Measurements from ENCODE around the gene SDC4.
A peak's percentile ranks its signal among the peaks of the same experiment; 100 is the strongest.

The SDC4 gene

GRCh38 chr20:45341939-45342854, 6.0 kb downstream of the SDC4 start:
- Histone ChIP-seq H3K9me3 (ENCODE audit: control insufficient read depth, insufficient read depth, low read length) (no peaks in the 10 kb centered on the region), H3K27me3 (ENCODE audit: control insufficient read depth, insufficient read depth, low read length) (no peaks in the 10 kb centered on the region), H3K27ac (ENCODE audit: low read depth, low read length) (peak overlapping the region; percentile 98), H3K4me1 (ENCODE audit: control insufficient read depth, insufficient read depth, low read length) (peaks cover 94% of the 10 kb centered on the region), H3K36me3 (ENCODE audit: control insufficient read depth, insufficient read depth, low read length) (0 out of 2 replicates have a peak, but pooled peaks cover 3% of the 10 kb centered on the region), H3K9ac (ENCODE audit: low read depth, low read length) (peak overlapping the region; percentile 63), H3K4me3 (ENCODE audit: low read depth, low read length) (peak overlapping the region; percentile 42)

GRCh38 chr20:45341579-45341938, 6.7 kb downstream of the SDC4 start:
- Histone ChIP-seq H3K27ac (ENCODE audit: low read depth, low read length) (peak overlapping the region; percentile 98), H3K9me3 (ENCODE audit: control insufficient read depth, insufficient read depth, low read length) (no peaks in the 10 kb centered on the region), H3K9ac (ENCODE audit: low read depth, low read length) (peak overlapping the region; percentile 63), H3K27me3 (ENCODE audit: control insufficient read depth, insufficient read depth, low read length) (no peaks in the 10 kb centered on the region), H3K36me3 (ENCODE audit: control insufficient read depth, insufficient read depth, low read length) (0 out of 2 replicates have a peak, but pooled peaks cover 3% of the 10 kb centered on the region), H3K4me3 (ENCODE audit: low read depth, low read length) (peak overlapping the region; percentile 42), H3K4me1 (ENCODE audit: control insufficient read depth, insufficient read depth, low read length) (peaks cover 90% of the 10 kb centered on the region)

- no peaks in the 10 kb centered on the region for H3K9me3 ChIP-seq (ENCODE audit: control insufficient read depth, insufficient read depth, low read length)
- H3K36me3 ChIP-seq (ENCODE audit: control insufficient read depth, insufficient read depth, low read length), result 0 out of 2 replicates have a peak, but pooled peaks cover 3% of the 10 kb centered on the region
- no peak overlapping the region for H3K9ac ChIP-seq (ENCODE audit: low read depth, low read length)
- H3K4me3 ChIP-seq (ENCODE audit: low read depth, low read length), result peak overlapping the region; percentile 32
- H3K4me1 ChIP-seq (ENCODE audit: control insufficient read depth, insufficient read depth, low read length), result peaks cover 84% of the 10 kb centered on the region
- no peaks in the 10 kb centered on the region for H3K27me3 ChIP-seq (ENCODE audit: control insufficient read depth, insufficient read depth, low read length)
- H3K27ac ChIP-seq (ENCODE audit: low read depth, low read length), result peak overlapping the region; percentile 98
These were observed 7.3 kb downstream of the SDC4 start for GRCh38 chr20:45340951-45341350.

- no peaks in the 10 kb centered on the region for H3K27me3 ChIP-seq (ENCODE audit: control insufficient read depth, insufficient read depth, low read length)
- H3K9ac ChIP-seq (ENCODE audit: low read depth, low read length), result no peak overlapping the region
- no peaks in the 10 kb centered on the region for H3K9me3 ChIP-seq (ENCODE audit: control insufficient read depth, insufficient read depth, low read length)
- H3K36me3 ChIP-seq (ENCODE audit: control insufficient read depth, insufficient read depth, low read length), result 0 out of 2 replicates have a peak, but pooled peaks cover 3% of the 10 kb centered on the region
- peak overlapping the region; percentile 98 for H3K27ac ChIP-seq (ENCODE audit: low read depth, low read length)
- peak overlapping the region; percentile 32; the same call in 1 of the 2 replicates for H3K4me3 ChIP-seq (ENCODE audit: low read depth, low read length)
- H3K4me1 ChIP-seq (ENCODE audit: control insufficient read depth, insufficient read depth, low read length), result peaks cover 78% of the 10 kb centered on the region
These were observed 7.9 kb downstream of the SDC4 start for GRCh38 chr20:45340236-45340847.

- Histone ChIP-seq H3K4me3 (ENCODE audit: low read depth, low read length) (no peak overlapping the region), H3K27ac (ENCODE audit: low read depth, low read length) (peak overlapping the region; percentile 98), H3K9me3 (ENCODE audit: control insufficient read depth, insufficient read depth, low read length) (no peaks in the 10 kb centered on the region), H3K27me3 (ENCODE audit: control insufficient read depth, insufficient read depth, low read length) (no peaks in the 10 kb centered on the region), H3K9ac (ENCODE audit: low read depth, low read length) (no peak overlapping the region), H3K4me1 (ENCODE audit: control insufficient read depth, insufficient read depth, low read length) (peaks cover 73% of the 10 kb centered on the region), H3K36me3 (ENCODE audit: control insufficient read depth, insufficient read depth, low read length) (0 out of 2 replicates have a peak, but pooled peaks cover 3% of the 10 kb centered on the region)
These were observed 8.4 kb downstream of the SDC4 start for GRCh38 chr20:45339799-45340198.

- H3K27ac ChIP-seq (ENCODE audit: low read depth, low read length), result peak overlapping the region; percentile 78
- H3K4me1 ChIP-seq (ENCODE audit: control insufficient read depth, insufficient read depth, low read length), result peaks cover 65% of the 10 kb centered on the region
- H3K27me3 ChIP-seq (ENCODE audit: control insufficient read depth, insufficient read depth, low read length), result no peaks in the 10 kb centered on the region
- H3K9ac ChIP-seq (ENCODE audit: low read depth, low read length), result no peak overlapping the region
- no peak overlapping the region for H3K4me3 ChIP-seq (ENCODE audit: low read depth, low read length)
- H3K9me3 ChIP-seq (ENCODE audit: control insufficient read depth, insufficient read depth, low read length), result no peaks in the 10 kb centered on the region
- H3K36me3 ChIP-seq (ENCODE audit: control insufficient read depth, insufficient read depth, low read length), result 0 out of 2 replicates have a peak, but pooled peaks cover 3% of the 10 kb centered on the region
These were observed 9.1 kb downstream of the SDC4 start for GRCh38 chr20:45339084-45339483.

- Histone ChIP-seq H3K27ac (ENCODE audit: low read depth, low read length) (peak overlapping the region; percentile 78), H3K4me3 (ENCODE audit: low read depth, low read length) (no peak overlapping the region), H3K9ac (ENCODE audit: low read depth, low read length) (no peak overlapping the region), H3K36me3 (ENCODE audit: control insufficient read depth, insufficient read depth, low read length) (0 out of 2 replicates have a peak, but pooled peaks cover 3% of the 10 kb centered on the region), H3K4me1 (ENCODE audit: control insufficient read depth, insufficient read depth, low read length) (peaks cover 58% of the 10 kb centered on the region), H3K9me3 (ENCODE audit: control insufficient read depth, insufficient read depth, low read length) (no peaks in the 10 kb centered on the region), H3K27me3 (ENCODE audit: control insufficient read depth, insufficient read depth, low read length) (no peaks in the 10 kb centered on the region)
These were observed 9.8 kb downstream of the SDC4 start for GRCh38 chr20:45338121-45339030.

GRCh38 chr20:45337367-45338120, 10.7 kb downstream of the SDC4 start:
- H3K9me3 ChIP-seq (ENCODE audit: control insufficient read depth, insufficient read depth, low read length), result no peaks in the 10 kb centered on the region
- peaks cover 8% of the 10 kb centered on the region; the same call in 1 of the 2 replicates for H3K36me3 ChIP-seq (ENCODE audit: control insufficient read depth, insufficient read depth, low read length)
- H3K4me1 ChIP-seq (ENCODE audit: control insufficient read depth, insufficient read depth, low read length), result peaks cover 50% of the 10 kb centered on the region
- peak overlapping the region; percentile 78 for H3K27ac ChIP-seq (ENCODE audit: low read depth, low read length)
- H3K9ac ChIP-seq (ENCODE audit: low read depth, low read length), result peak overlapping the region; percentile 25; the same call in 1 of the 2 replicates
- no peaks in the 10 kb centered on the region for H3K27me3 ChIP-seq (ENCODE audit: control insufficient read depth, insufficient read depth, low read length)
- no peak overlapping the region for H3K4me3 ChIP-seq (ENCODE audit: low read depth, low read length)

- H3K36me3 ChIP-seq (ENCODE audit: control insufficient read depth, insufficient read depth, low read length), result peaks cover 16% of the 10 kb centered on the region; the same call in 1 of the 2 replicates
- H3K27me3 ChIP-seq (ENCODE audit: control insufficient read depth, insufficient read depth, low read length), result no peaks in the 10 kb centered on the region
- H3K4me3 ChIP-seq (ENCODE audit: low read depth, low read length), result no peak overlapping the region
- no peaks in the 10 kb centered on the region for H3K9me3 ChIP-seq (ENCODE audit: control insufficient read depth, insufficient read depth, low read length)
- no peak overlapping the region for H3K9ac ChIP-seq (ENCODE audit: low read depth, low read length)
- peaks cover 44% of the 10 kb centered on the region for H3K4me1 ChIP-seq (ENCODE audit: control insufficient read depth, insufficient read depth, low read length)
- H3K27ac ChIP-seq (ENCODE audit: low read depth, low read length), result peak overlapping the region; percentile 78
These were observed 11.5 kb downstream of the SDC4 start for GRCh38 chr20:45336530-45337366.
